PC-3 (cell line): Measurements from ENCODE around the gene ZNF92. TPM values are rescaled to one million over a fixed set of nuclear protein-coding genes. Genes with fewer than 3 reads are reported as not detected.
"Not testable (repeated sequence)": the region's sequence is repeated elsewhere in the genome, so short reads cannot be mapped to it uniquely, and the experiment has no call there.

Source experiments
- ATAC-seq: fragments of 200-7000 bp; cut with Tn5 transposase; 2 replicates; pipeline ENCODE4 v1.9.1; 2020; ENCODE audit warnings: mild to moderate bottlenecking, moderate library complexity
- BruUV-seq: library from RNA; stranded (reverse); fragments of 400-500 nt; replicated peaks from 2 replicates; lab custom pipeline; 2021; lab: Mats Ljungman, UMichigan
- CTCF ChIA-PET: fragments of 300-600 bp; sonication (Branson Sonifier 250); formaldehyde crosslinking; loops from one replicate; lab custom pipeline; 2022; ENCODE audit warnings: antibody characterized with exemption; lab: Charles Lee
- POLR2A ChIA-PET: fragments of 300-600 bp; sonication (Branson Sonifier 250); formaldehyde crosslinking; loops from one replicate; lab custom pipeline; 2022; ENCODE audit warnings: antibody characterized with exemption; ENCODE audit not compliant: unreplicated experiment; lab: Charles Lee
- DNase-seq: peaks from one replicate; pipeline ENCODE4 v3.0.0-alpha.2; 2015
- H2AFZ ChIP-seq: fragments of 300-600 bp; sonication (generic); 2 replicates; pipeline ENCODE4 v1.6.0; 2016; ENCODE audit warnings: antibody characterized with exemption, low read length
- H3F3A ChIP-seq: fragments of 300-600 bp; sonication (generic); one replicate; pipeline ENCODE4 v1.6.0; 2017; ENCODE audit warnings: antibody characterized with exemption, low read length, control low read depth, mild to moderate bottlenecking; ENCODE audit not compliant: unreplicated experiment
- H3K27ac ChIP-seq: fragments of 300-600 bp; sonication (generic); 2 replicates; pipeline ENCODE4 v1.5.1; 2016; ENCODE audit warnings: mild to moderate bottlenecking, low read length
- H3K27me3 ChIP-seq: fragments of 300-600 bp; sonication (generic); 2 replicates; pipeline ENCODE4 v1.6.1; 2016; ENCODE audit warnings: low read length, mixed read lengths
- H3K36me3 ChIP-seq: fragments of 300-600 bp; sonication (generic); 2 replicates; pipeline ENCODE4 v1.6.1; 2016; ENCODE audit warnings: low read depth, mixed run types, low read length, mixed read lengths
- H3K4me1 ChIP-seq: fragments of 300-600 bp; sonication (generic); 2 replicates; pipeline ENCODE4 v1.5.1; 2016; ENCODE audit warnings: low read length; ENCODE audit not compliant: insufficient read depth
- H3K4me2 ChIP-seq: fragments of 300-600 bp; sonication (generic); 2 replicates; pipeline ENCODE4 v1.6.0; 2016; ENCODE audit warnings: low read length
- H3K4me3 ChIP-seq: fragments of 300-600 bp; sonication (generic); 2 replicates; pipeline ENCODE4 v1.5.1; 2016; ENCODE audit warnings: mild to moderate bottlenecking, low read length, mixed read lengths
- H3K79me2 ChIP-seq: fragments of 300-600 bp; sonication (generic); 2 replicates; pipeline ENCODE4 v1.6.1; 2017; ENCODE audit warnings: low read length, mixed read lengths
- H3K9ac ChIP-seq: fragments of 300-600 bp; sonication (generic); 2 replicates; pipeline ENCODE4 v1.6.0; 2016; ENCODE audit warnings: mild to moderate bottlenecking, low read length
- H3K9me2 ChIP-seq: fragments of 300-600 bp; sonication (generic); replicated peaks from 2 replicates; pipeline ENCODE4 v1.6.1; 2016; ENCODE audit warnings: mixed run types, low read length, mixed read lengths
- H3K9me3 ChIP-seq: fragments of 300-600 bp; sonication (generic); 2 replicates; pipeline ENCODE4 v1.6.1; 2016; ENCODE audit warnings: low read length, mixed read lengths
- H4K20me1 ChIP-seq: fragments of 300-600 bp; sonication (generic); 2 replicates; pipeline ENCODE4 v1.6.1; 2016; ENCODE audit warnings: low read length, mixed read lengths
- CTCF ChIP-seq: fragments of 300-600 bp; sonication (generic); conservative IDR thresholded peaks from 2 replicates; pipeline ENCODE4 v1.5.1; 2017; ENCODE audit warnings: antibody characterized with exemption, low read depth, mild to moderate bottlenecking, low read length
- EZH2 ChIP-seq: fragments of 300-600 bp; sonication (generic); IDR thresholded peaks from one replicate; pipeline ENCODE4 v1.6.1; 2017; ENCODE audit warnings: antibody characterized with exemption, mild to moderate bottlenecking, low read length; ENCODE audit not compliant: unreplicated experiment
- EZH2phosphoT487 ChIP-seq: fragments of 300-600 bp; sonication (generic); IDR thresholded peaks from 2 replicates; pipeline ENCODE4 v1.6.1; 2018; ENCODE audit warnings: mild to moderate bottlenecking, antibody characterized with exemption, low read length, borderline replicate concordance
- intact Hi-C: fragments of 100-400 bp; cut with micrococcal nuclease; formaldehyde crosslinking; loops from 2 replicates; pipeline ENCODE4 v1.9.0; 2023
- total RNA-seq: library from RNA; depleted of rRNA; stranded (reverse); fragments of >200 nt; gene quantifications from 2 replicates; pipeline ENCODE4 v1.2.3, GENCODE V29; 2014

Gene ZNF92
- total RNA-seq, 1 experiment from 2014 or later = 7.6 TPM

GRCh38 chr7:65399101-65399500 is 25.4 kb downstream of the ZNF92 start:
- H3K27me3 ChIP-seq, H2AFZ ChIP-seq, H4K20me1 ChIP-seq, DNase-seq, H3F3A ChIP-seq, H3K9me2 ChIP-seq, H3K4me2 ChIP-seq, ATAC-seq, CTCF ChIA-PET, H3K27ac ChIP-seq, H3K4me1 ChIP-seq, intact Hi-C loops, H3K9ac ChIP-seq, H3K4me3 ChIP-seq, POLR2A ChIA-PET: not testable (repeated sequence)
- BruUV-seq = TSS peak; percentile 8
- H3K36me3 ChIP-seq = peaks cover 70% of the 10 kb centered on the region
- peaks cover 17% of the 10 kb centered on the region; the same call in 1 of the 2 replicates for H3K9me3 ChIP-seq
- peaks cover 30% of the 10 kb centered on the region for H3K79me2 ChIP-seq

GRCh38 chr7:65404020-65404419 is 30.4 kb downstream of the ZNF92 start:
- no peak for TF ChIP-seq EZH2phosphoT487
- no peak for TF ChIP-seq CTCF
- no peak for TF ChIP-seq EZH2
- BruUV-seq = no TSS peak
- no peaks in the 10 kb centered on the region for H3F3A ChIP-seq
- H3K4me1 ChIP-seq = no peaks in the 10 kb centered on the region
- no peaks in the 10 kb centered on the region for H3K9me2 ChIP-seq
- H3K4me3 ChIP-seq = no peak overlapping the region
- H3K27me3 ChIP-seq = no peaks in the 10 kb centered on the region
- no peak overlapping the region for H2AFZ ChIP-seq
- H3K36me3 ChIP-seq = peaks cover 29% of the 10 kb centered on the region
- no peak overlapping the region for H3K9ac ChIP-seq
- ChIA-PET CTCF (no interaction called here), POLR2A (no interaction called here)
- intact Hi-C loops = no loop called here
- no peaks in the 10 kb centered on the region for H3K79me2 ChIP-seq
- no peak for DNase-seq
- H3K9me3 ChIP-seq = peaks cover 24% of the 10 kb centered on the region; the same call in 1 of the 2 replicates
- ATAC-seq = no peak; the same call in 1 of the 2 replicates
- no peaks in the 10 kb centered on the region for H4K20me1 ChIP-seq
- H3K27ac ChIP-seq = no peak overlapping the region
- no peak overlapping the region for H3K4me2 ChIP-seq

- CTCF ChIA-PET = not testable (repeated sequence)
- peak; percentile 39 for DNase-seq
These were observed 33.1 kb downstream of the ZNF92 start for GRCh38 chr7:65406706-65407105.

GRCh38 chr7:65409363-65409762 is 35.7 kb downstream of the ZNF92 start:
- Histone ChIP-seq H3K36me3 (no peaks in the 10 kb centered on the region), H3F3A (no peaks in the 10 kb centered on the region), H4K20me1 (no peaks in the 10 kb centered on the region), H3K9me3 (peaks cover 12% of the 10 kb centered on the region; the same call in 1 of the 2 replicates), H3K4me3 (no peak overlapping the region), H3K4me1 (no peaks in the 10 kb centered on the region), H3K79me2 (no peaks in the 10 kb centered on the region), H3K27me3 (no peaks in the 10 kb centered on the region), H3K9me2 (no peaks in the 10 kb centered on the region), H3K9ac (no peak overlapping the region), H3K27ac (no peak overlapping the region), H3K4me2 (no peak overlapping the region), H2AFZ (no peak overlapping the region)
- ChIA-PET POLR2A (no interaction called here), CTCF (no interaction called here)
- intact Hi-C loops = no loop called here
- DNase-seq (no peak), ATAC-seq (no peak)
- TF ChIP-seq EZH2 (no peak), EZH2phosphoT487 (no peak), CTCF (no peak)
- no TSS peak for BruUV-seq

More at GRCh38 chr7:65406706-65407105, 33.1 kb downstream of the ZNF92 start:
- H3K79me2 ChIP-seq, H3K9me2 ChIP-seq, H4K20me1 ChIP-seq, intact Hi-C loops, H3K4me1 ChIP-seq, H3K4me2 ChIP-seq, H3F3A ChIP-seq, H3K27ac ChIP-seq, H3K4me3 ChIP-seq, H3K9ac ChIP-seq, H2AFZ ChIP-seq, POLR2A ChIA-PET, BruUV-seq, H3K36me3 ChIP-seq, H3K27me3 ChIP-seq: not testable (repeated sequence)
- ATAC-seq = peak; percentile 38; the same call in 1 of the 2 replicates
- peaks cover 19% of the 10 kb centered on the region; the same call in 1 of the 2 replicates for H3K9me3 ChIP-seq
